ENCODE results near the gene STMP1. TPM values are rescaled to one million over a fixed set of nuclear protein-coding genes. Genes with fewer than 3 reads are reported as not detected.
A peak's percentile ranks its signal among the peaks of the same experiment; 100 is the strongest.
"Not testable (repeated sequence)": the region's sequence is repeated elsewhere in the genome, so short reads cannot be mapped to it uniquely, and the experiment has no call there.

STMP1 gene
- total and polyA plus RNA-seq, 12 donors: 25.7 to 35.6 (median 27.7) TPM

GRCh38 chr7:135690566-135690965, 28.3 kb downstream of the STMP1 start:
- WGBS, 2 donors: 92 to 95% methylated on average over 3 of the region's 3 CpGs
- H3K27ac ChIP-seq: no peak overlapping the region
- peaks cover 0 to 22% (median 8%) of the 10 kb centered on the region in 9 donors for H3K4me1 ChIP-seq
- H3K36me3 ChIP-seq: peaks cover 0 to 61% (median 10%) of the 10 kb centered on the region in 9 donors
- DNase-seq (no peak), ATAC-seq (no peak)
- TF ChIP-seq, protein P1, sequence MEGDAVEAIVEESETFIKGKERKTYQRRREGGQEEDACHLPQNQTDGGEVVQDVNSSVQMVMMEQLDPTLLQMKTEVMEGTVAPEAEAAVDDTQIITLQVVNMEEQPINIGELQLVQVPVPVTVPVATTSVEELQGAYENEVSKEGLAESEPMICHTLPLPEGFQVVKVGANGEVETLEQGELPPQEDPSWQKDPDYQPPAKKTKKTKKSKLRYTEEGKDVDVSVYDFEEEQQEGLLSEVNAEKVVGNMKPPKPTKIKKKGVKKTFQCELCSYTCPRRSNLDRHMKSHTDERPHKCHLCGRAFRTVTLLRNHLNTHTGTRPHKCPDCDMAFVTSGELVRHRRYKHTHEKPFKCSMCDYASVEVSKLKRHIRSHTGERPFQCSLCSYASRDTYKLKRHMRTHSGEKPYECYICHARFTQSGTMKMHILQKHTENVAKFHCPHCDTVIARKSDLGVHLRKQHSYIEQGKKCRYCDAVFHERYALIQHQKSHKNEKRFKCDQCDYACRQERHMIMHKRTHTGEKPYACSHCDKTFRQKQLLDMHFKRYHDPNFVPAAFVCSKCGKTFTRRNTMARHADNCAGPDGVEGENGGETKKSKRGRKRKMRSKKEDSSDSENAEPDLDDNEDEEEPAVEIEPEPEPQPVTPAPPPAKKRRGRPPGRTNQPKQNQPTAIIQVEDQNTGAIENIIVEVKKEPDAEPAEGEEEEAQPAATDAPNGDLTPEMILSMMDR (IDR thresholded peaks at IDR 0.05): no peak
- no peaks in the 10 kb centered on the region for H3K27me3 ChIP-seq
- H3K4me3 ChIP-seq: no peak overlapping the region
- intact Hi-C loops (cut with DNase I): no loop called here
- no peaks in the 10 kb centered on the region for H3K9me3 ChIP-seq

GRCh38 chr7:135692055-135692454, 29.7 kb downstream of the STMP1 start:
- DNase-seq (no peak), ATAC-seq (peak in 2 of 8 donors; percentile 14 to 15)
- intact Hi-C loops (cut with DNase I): no loop called here
- 56 to 66% methylated on average over 3 of the region's 3 CpGs for WGBS, 2 donors
- Histone ChIP-seq H3K36me3 (peaks cover 0 to 52% (median 10%) of the 10 kb centered on the region in 9 donors), H3K27ac (peak overlapping the region in 1 of 10 donors; percentile 21), H3K4me3 (no peak overlapping the region), H3K4me1 (peaks cover 0 to 26% (median 8%) of the 10 kb centered on the region in 9 donors), H3K27me3 (no peaks in the 10 kb centered on the region), H3K9me3 (no peaks in the 10 kb centered on the region)
- TF ChIP-seq, protein P1 (IDR thresholded peaks at IDR 0.05): no peak

GRCh38 chr7:135692606-135693005, 30.3 kb downstream of the STMP1 start:
- H3K9me3 ChIP-seq; DNase-seq; intact Hi-C loops (cut with DNase I); H3K4me3 ChIP-seq; ATAC-seq; H3K27me3 ChIP-seq: not testable (repeated sequence)
- WGBS, 2 donors: 97% methylated on average over 7 of the region's 7 CpGs
- peaks cover 0 to 46% (median 10%) of the 10 kb centered on the region in 9 donors for H3K36me3 ChIP-seq
- H3K4me1 ChIP-seq: peaks cover 0 to 31% (median 11%) of the 10 kb centered on the region in 9 donors
- H3K27ac ChIP-seq: peak overlapping the region in 1 of 10 donors; percentile 21

DNA sequence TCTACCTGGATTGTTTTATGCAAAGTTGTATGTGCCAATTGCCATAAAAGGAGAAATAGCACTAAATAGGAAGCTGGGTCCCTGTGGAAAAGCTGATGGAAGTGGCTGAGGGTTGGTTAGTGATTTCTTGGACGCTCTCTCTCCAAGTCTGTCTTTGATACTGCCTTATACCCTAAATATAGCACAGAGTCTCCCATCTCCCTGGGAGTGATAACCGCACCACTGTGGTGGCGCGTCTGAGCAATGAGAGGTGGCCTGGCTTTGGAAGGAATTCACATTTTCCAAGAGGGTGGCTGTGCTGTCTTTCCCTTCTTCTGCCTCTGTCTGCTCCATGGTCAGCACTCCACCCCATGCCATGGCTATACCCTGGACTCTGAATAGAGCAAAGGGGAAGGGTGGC, 31.2 kb downstream of the STMP1 start:
- DNase-seq: no peak
- H3K9me3 ChIP-seq: no peaks in the 10 kb centered on the region
- no peaks in the 10 kb centered on the region for H3K27me3 ChIP-seq
- H3K4me1 ChIP-seq: peaks cover 0 to 33% (median 11%) of the 10 kb centered on the region in 9 donors
- no peak overlapping the region for H3K4me3 ChIP-seq
- ATAC-seq: peak in 7 of 8 donors; percentile 47 to 87 (median 81)
- 48 to 56% methylated on average over 4 of the region's 4 CpGs for WGBS, 2 donors
- intact Hi-C loops (cut with DNase I): no loop called here
- H3K36me3 ChIP-seq: peaks cover 0 to 45% (median 10%) of the 10 kb centered on the region in 9 donors
- peak overlapping the region in 5 of 10 donors; percentile 10 to 67 (median 49) for H3K27ac ChIP-seq
- TF ChIP-seq, protein P1 (IDR thresholded peaks at IDR 0.05): no peak

GRCh38 chr7:135697276-135698049, 35.1 kb downstream of the STMP1 start:
- WGBS, 2 donors: 44 to 45% methylated on average over 8 of the region's 8 CpGs
- H3K9me3 ChIP-seq: no peaks in the 10 kb centered on the region
- peak in 1 of 8 donors; percentile 17 for ATAC-seq

More at GRCh38 chr7:135697276-135698049, 35.1 kb downstream of the STMP1 start:
- intact Hi-C loops (cut with DNase I): no loop called here
- Histone ChIP-seq H3K36me3 (peaks cover 0 to 25% (median 0%) of the 10 kb centered on the region in 9 donors), H3K27me3 (no peaks in the 10 kb centered on the region), H3K4me1 (peaks cover 0 to 24% (median 6%) of the 10 kb centered on the region in 9 donors), H3K4me3 (no peak overlapping the region), H3K27ac (peak overlapping the region in 1 of 10 donors; percentile 12)
- no peak for DNase-seq
- TF ChIP-seq, protein P1 (IDR thresholded peaks at IDR 0.05): no peak

Data from heart right ventricle (tissue), 16 donors.